Gastroesophageal sphincter (tissue), 3 donors: ENCODE results near the gene PDZD8.

ENCODE experiments used
- POLR2A ChIP-seq, 2 donors: fragments of 450-650 bp; IDR thresholded peaks; one replicate each; pipeline ENCODE4 v1.6.1; 2017; ENCODE audit warnings: antibody characterized with exemption in 2 of 2, mild to moderate bottlenecking in 2 of 2, moderate library complexity in 1 of 2
- POLR2AphosphoS5 ChIP-seq: sonication (generic); formaldehyde crosslinking; IDR thresholded peaks from one replicate; pipeline ENCODE4 v1.6.1; 2017; ENCODE audit warnings: antibody characterized with exemption
- TF ChIP-seq, protein P1 (sequence below), 4 experiments: fragments of 200-600 bp in 2 of 4; fragments of 450-650 bp in 2 of 4; sonication (generic) in 1 of 4; IDR thresholded peaks; one replicate each; pipeline ENCODE4 v1.5.1; 2017 to 2019; ENCODE audit warnings: antibody characterized with exemption in 4 of 4, mild to moderate bottlenecking in 2 of 4, moderate library complexity in 2 of 4

- TF ChIP-seq, protein P1, sequence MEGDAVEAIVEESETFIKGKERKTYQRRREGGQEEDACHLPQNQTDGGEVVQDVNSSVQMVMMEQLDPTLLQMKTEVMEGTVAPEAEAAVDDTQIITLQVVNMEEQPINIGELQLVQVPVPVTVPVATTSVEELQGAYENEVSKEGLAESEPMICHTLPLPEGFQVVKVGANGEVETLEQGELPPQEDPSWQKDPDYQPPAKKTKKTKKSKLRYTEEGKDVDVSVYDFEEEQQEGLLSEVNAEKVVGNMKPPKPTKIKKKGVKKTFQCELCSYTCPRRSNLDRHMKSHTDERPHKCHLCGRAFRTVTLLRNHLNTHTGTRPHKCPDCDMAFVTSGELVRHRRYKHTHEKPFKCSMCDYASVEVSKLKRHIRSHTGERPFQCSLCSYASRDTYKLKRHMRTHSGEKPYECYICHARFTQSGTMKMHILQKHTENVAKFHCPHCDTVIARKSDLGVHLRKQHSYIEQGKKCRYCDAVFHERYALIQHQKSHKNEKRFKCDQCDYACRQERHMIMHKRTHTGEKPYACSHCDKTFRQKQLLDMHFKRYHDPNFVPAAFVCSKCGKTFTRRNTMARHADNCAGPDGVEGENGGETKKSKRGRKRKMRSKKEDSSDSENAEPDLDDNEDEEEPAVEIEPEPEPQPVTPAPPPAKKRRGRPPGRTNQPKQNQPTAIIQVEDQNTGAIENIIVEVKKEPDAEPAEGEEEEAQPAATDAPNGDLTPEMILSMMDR (IDR thresholded peaks at IDR 0.05), result no peak
- TF ChIP-seq POLR2A (IDR thresholded peaks at IDR 0.05) (no peak), POLR2AphosphoS5 (no peak)
Observed at GRCh38 chr10:117299435-117299834, 75.8 kb downstream of the PDZD8 start.
